Measurements from ENCODE around the gene ACACA.
"Not testable (repeated sequence)": the region's sequence is repeated elsewhere in the genome, so short reads cannot be mapped to it uniquely, and the experiment has no call there.

ACACA gene

GRCh38 chr17:37092701-37093100, 313.9 kb downstream of the ACACA start:
- FAIRE-seq, result no peak

- FAIRE-seq, result no peak
Observed at GRCh38 chr17:37092071-37092470, 314.6 kb downstream of the ACACA start.

GRCh38 chr17:37090941-37091340, 315.7 kb downstream of the ACACA start:
- no peak for FAIRE-seq

- FAIRE-seq, result no peak
Observed at GRCh38 chr17:37089956-37090355, 316.7 kb downstream of the ACACA start.

GRCh38 chr17:37088913-37089312, 317.7 kb downstream of the ACACA start:
- FAIRE-seq, result no peak

GRCh38 chr17:37088459-37088858, 318.2 kb downstream of the ACACA start:
- FAIRE-seq, result no peak

- FAIRE-seq, result no peak
Observed at GRCh38 chr17:37087683-37088082, 319.0 kb downstream of the ACACA start.

- no peak for FAIRE-seq
Observed at GRCh38 chr17:37086948-37087347, 319.7 kb downstream of the ACACA start.

GRCh38 chr17:37086334-37086733, 320.3 kb downstream of the ACACA start:
- no peak for FAIRE-seq

GRCh38 chr17:37084372-37084771, 322.3 kb downstream of the ACACA start:
- no peak for FAIRE-seq

GRCh38 chr17:37083456-37083855, 323.2 kb downstream of the ACACA start:
- no peak for FAIRE-seq

GRCh38 chr17:37082985-37083384, 323.7 kb downstream of the ACACA start:
- FAIRE-seq, result no peak

- FAIRE-seq, result no peak
Observed at GRCh38 chr17:37082311-37082860, 324.2 kb downstream of the ACACA start.

- FAIRE-seq, result no peak
Observed at GRCh38 chr17:37081287-37081686, 325.3 kb downstream of the ACACA start.

GRCh38 chr17:37079735-37080134, 326.9 kb downstream of the ACACA start:
- FAIRE-seq, result no peak

- no peak for FAIRE-seq
Observed at GRCh38 chr17:37079065-37079708, 327.4 kb downstream of the ACACA start.

GRCh38 chr17:37073464-37073863, 333.2 kb downstream of the ACACA start:
- not testable (repeated sequence) for FAIRE-seq

GRCh38 chr17:37069087-37069486, 337.5 kb downstream of the ACACA start:
- no peak for FAIRE-seq

- no peak for FAIRE-seq
Observed at GRCh38 chr17:37068266-37068665, 338.4 kb downstream of the ACACA start.

- no peak for FAIRE-seq
Observed at GRCh38 chr17:37067555-37068111, 339.0 kb downstream of the ACACA start.

- FAIRE-seq, result no peak
Observed at GRCh38 chr17:37066322-37067255, 340.0 kb downstream of the ACACA start.

GRCh38 chr17:37065486-37066321, 340.9 kb downstream of the ACACA start:
- FAIRE-seq, result no peak
